Effector memory CD4-positive, alpha-beta T cell (primary cell): Measurements from ENCODE around the gene MYT1.
A peak's percentile ranks its signal among the peaks of the same experiment; 100 is the strongest.
"Not testable (repeated sequence)": the region's sequence is repeated elsewhere in the genome, so short reads cannot be mapped to it uniquely, and the experiment has no call there.

Source experiments
- DNase-seq, 3 donors: peaks; one replicate each; pipeline ENCODE4 v3.0.0-alpha.2; 2020
- H3K27ac ChIP-seq: 2 replicates; pipeline ENCODE4 v1.7.0; 2013; ENCODE audit warnings: mild to moderate bottlenecking, low read length, moderate library complexity; ENCODE audit not compliant: insufficient read depth, poor library complexity, severe bottlenecking
- H3K27me3 ChIP-seq: replicated peaks from 2 replicates; pipeline ENCODE4 v1.7.0; 2013; ENCODE audit warnings: mild to moderate bottlenecking, low read length; ENCODE audit not compliant: insufficient read depth, control insufficient read depth, poor library complexity, severe bottlenecking
- H3K36me3 ChIP-seq: 2 replicates; pipeline ENCODE4 v1.7.0; 2013; ENCODE audit warnings: mild to moderate bottlenecking, low read length, moderate library complexity; ENCODE audit not compliant: control insufficient read depth, insufficient read depth
- H3K4me1 ChIP-seq: 2 replicates; pipeline ENCODE4 v1.7.0; 2013; ENCODE audit warnings: low read length, mild to moderate bottlenecking; ENCODE audit not compliant: control insufficient read depth, insufficient read depth, poor library complexity, severe bottlenecking
- H3K4me3 ChIP-seq: 2 replicates; pipeline ENCODE4 v1.7.0; 2013; ENCODE audit warnings: low read length, low read depth, mild to moderate bottlenecking; ENCODE audit not compliant: insufficient read depth, poor library complexity, severe bottlenecking
- H3K9me3 ChIP-seq: 2 replicates; pipeline ENCODE4 v1.7.0; 2013; ENCODE audit warnings: mild to moderate bottlenecking, low read length, moderate library complexity; ENCODE audit not compliant: control insufficient read depth

The MYT1 gene

DNA sequence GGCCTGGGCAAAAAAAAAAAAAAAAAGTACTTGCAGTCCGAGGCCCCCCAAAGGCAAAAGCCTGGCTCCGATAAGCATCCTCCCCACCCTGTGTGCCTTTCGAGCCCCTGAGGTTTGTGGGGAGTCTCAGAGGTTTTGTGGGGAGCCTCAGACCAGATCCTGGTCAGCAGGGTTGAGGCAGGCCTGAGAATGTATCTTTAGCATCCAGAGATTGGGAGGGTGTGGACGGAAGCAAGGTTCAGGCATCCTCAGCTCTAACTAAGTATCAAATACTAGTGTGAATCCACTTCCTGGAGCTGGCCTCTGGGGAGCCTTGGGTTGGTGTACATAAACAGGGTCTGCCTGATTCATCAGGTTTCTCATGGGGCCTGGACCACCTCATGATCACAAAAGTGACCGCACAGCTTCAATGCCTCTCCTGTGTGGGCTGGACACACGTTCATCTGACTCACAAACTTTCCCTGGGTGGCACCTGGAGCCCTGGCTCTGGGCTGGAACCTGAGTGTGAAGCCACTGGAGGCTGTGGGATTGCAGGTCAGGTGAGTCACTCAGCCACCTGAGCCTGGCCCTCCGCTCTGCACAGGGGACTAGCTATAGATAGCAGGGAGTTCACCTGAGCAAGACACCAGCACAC lies 115.7 kb downstream of the MYT1 start:
- no peak for DNase-seq
- H3K4me3 ChIP-seq: no peak overlapping the region

GRCh38 chr20:64280460-64280843 lies 116.2 kb downstream of the MYT1 start:
- H3K36me3 ChIP-seq: peaks cover 4% of the 10 kb centered on the region

More for the DNA sequence above, 115.7 kb downstream of the MYT1 start:
- H3K36me3 ChIP-seq: peaks cover 4% of the 10 kb centered on the region
- no peaks in the 10 kb centered on the region for H3K9me3 ChIP-seq
- no peaks in the 10 kb centered on the region for H3K4me1 ChIP-seq
- H3K27ac ChIP-seq: no peak overlapping the region
- H3K27me3 ChIP-seq: no peaks in the 10 kb centered on the region

DNA sequence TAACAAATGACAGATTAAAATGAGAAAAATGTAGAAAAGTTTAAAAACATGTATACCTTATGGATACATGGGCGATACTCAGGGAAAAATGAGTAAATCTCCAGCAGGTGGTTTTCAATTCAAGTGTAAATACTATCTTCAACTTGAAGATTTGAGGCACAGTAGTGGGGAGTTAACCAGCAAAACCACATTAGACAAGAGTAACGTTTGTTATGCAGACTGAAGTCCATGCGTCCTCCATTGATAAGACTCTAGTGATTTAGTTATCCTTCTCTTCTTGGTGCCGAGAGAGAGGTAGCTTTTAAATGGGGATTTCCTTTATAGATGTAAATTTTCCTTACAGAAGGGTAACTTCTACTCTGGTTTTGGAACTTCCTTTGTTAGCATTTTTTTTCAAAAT lies 119.4 kb downstream of the MYT1 start:
- Histone ChIP-seq H3K4me1 (no peaks in the 10 kb centered on the region), H3K27me3 (no peaks in the 10 kb centered on the region), H3K9me3 (no peaks in the 10 kb centered on the region), H3K4me3 (no peak overlapping the region), H3K36me3 (no peaks in the 10 kb centered on the region), H3K27ac (no peak overlapping the region)
- no peak for DNase-seq

More at GRCh38 chr20:64280460-64280843, 116.2 kb downstream of the MYT1 start:
- Histone ChIP-seq H3K9me3 (no peaks in the 10 kb centered on the region), H3K27me3 (no peaks in the 10 kb centered on the region), H3K4me3 (no peak overlapping the region), H3K27ac (no peak overlapping the region), H3K4me1 (no peaks in the 10 kb centered on the region)
- no peak for DNase-seq

DNA sequence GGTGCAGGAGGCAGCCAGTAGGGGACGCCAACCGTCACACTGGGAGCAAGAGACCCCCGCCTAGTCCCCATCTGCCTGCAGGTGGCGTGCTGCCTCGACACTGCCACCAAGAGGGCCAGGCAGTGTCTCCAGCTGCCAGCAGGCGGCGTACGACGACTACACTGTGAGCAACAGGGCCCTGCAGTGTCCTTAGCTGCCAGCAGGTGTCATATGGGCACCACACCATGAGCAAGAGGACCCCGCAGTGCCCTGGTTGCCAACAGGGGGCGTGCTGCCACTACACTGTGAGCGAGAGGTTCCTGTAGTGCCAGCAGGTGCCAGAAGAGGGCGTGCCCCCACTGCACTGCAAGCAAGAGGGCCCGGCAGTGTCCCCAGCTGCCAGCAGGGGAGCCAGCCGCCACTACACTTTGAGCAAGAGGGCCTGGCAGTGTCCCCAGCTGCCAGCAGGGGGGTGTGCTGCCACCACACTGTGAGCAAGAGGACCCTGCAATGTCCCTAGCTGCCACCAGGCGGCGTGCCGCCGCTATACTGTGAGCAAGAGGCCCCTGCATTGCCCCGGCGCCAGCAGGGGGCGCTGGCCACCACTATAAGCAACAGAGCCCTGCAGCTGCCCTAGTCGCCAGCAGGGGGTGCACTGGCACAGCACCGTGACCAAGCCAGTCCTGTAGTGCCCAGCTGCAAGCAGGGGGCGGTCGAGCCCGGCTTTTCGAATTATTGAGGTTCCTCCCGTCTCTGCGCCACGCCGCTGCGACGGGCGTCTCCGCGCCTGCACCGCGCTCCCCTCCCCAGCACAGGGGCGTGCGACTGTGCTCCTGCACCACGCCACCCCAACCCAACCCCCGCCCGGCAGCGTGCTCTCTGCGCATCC lies 121.6 kb downstream of the MYT1 start:
- not testable (repeated sequence) for H3K4me1 ChIP-seq, H3K36me3 ChIP-seq, H3K27me3 ChIP-seq, H3K4me3 ChIP-seq, H3K27ac ChIP-seq, H3K9me3 ChIP-seq
- peak; percentile 64 to 73 (median 71) for DNase-seq

- not testable (repeated sequence) for H3K36me3 ChIP-seq, H3K27me3 ChIP-seq, H3K4me1 ChIP-seq, H3K9me3 ChIP-seq, H3K27ac ChIP-seq, H3K4me3 ChIP-seq
- peak in 2 of 3 donors; percentile 18 to 22 for DNase-seq
Observed at GRCh38 chr20:64286447-64287263, 122.4 kb downstream of the MYT1 start.

DNA sequence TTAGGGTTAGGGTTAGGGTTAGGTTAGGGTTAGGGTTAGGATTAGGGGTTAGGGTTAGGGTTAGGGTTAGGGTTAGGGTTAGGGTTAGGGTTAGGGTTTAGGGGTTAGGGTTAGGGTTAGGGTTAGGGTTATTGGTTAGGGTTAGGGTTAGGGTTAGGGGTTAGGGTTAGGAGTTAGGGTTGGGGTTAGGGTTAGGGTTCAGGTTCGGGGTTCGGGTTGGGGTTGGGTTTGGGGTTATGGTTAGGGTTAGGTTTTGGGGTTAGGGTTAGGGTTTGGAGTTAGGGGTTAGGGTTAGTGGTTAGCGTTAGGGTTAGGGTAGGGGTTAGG lies 123.0 kb downstream of the MYT1 start:
- H3K9me3 ChIP-seq, H3K36me3 ChIP-seq, H3K27me3 ChIP-seq: not testable (repeated sequence)

More for the DNA sequence above, 123.0 kb downstream of the MYT1 start:
- not testable (repeated sequence) for H3K27ac ChIP-seq, DNase-seq, H3K4me1 ChIP-seq, H3K4me3 ChIP-seq
